Activated naive CD4-positive, alpha-beta T cell treated with anti-CD3 and anti-CD28 coated beads for 36 hours (primary cell): ENCODE measurements around the gene CCDC91. TPM values are rescaled to one million over a fixed set of nuclear protein-coding genes. Genes with fewer than 3 reads are reported as not detected.

Experiments
- CTCF ChIA-PET: fragments of 350-600 bp; sonication (Branson Sonifier 250); formaldehyde crosslinking; loops from one replicate; lab custom pipeline; 2021; ENCODE audit warnings: antibody characterized with exemption; lab: Charles Lee
- DNase-seq: peaks from one replicate; pipeline ENCODE4 v3.0.0-alpha.2; 2020
- H3K27ac Mint-ChIP-seq: one replicate; pipeline ENCODE4 v1.8.0; 2021; ENCODE audit warnings: mild to moderate bottlenecking, mixed read lengths
- H3K27me3 Mint-ChIP-seq: one replicate; pipeline ENCODE4 v1.8.0; 2021; ENCODE audit warnings: low read depth, mixed read lengths
- H3K36me3 Mint-ChIP-seq: one replicate; pipeline ENCODE4 v1.8.0; 2021; ENCODE audit warnings: low read depth, mixed read lengths
- H3K4me1 Mint-ChIP-seq: one replicate; pipeline ENCODE4 v1.8.0; 2021; ENCODE audit warnings: low read depth, mixed read lengths
- H3K4me3 Mint-ChIP-seq: one replicate; pipeline ENCODE4 v1.8.0; 2021; ENCODE audit warnings: mild to moderate bottlenecking, moderate library complexity, mixed read lengths
- H3K9me3 Mint-ChIP-seq: one replicate; pipeline ENCODE4 v1.8.0; 2021; ENCODE audit warnings: mixed read lengths
- intact Hi-C: fragments of 100-400 bp; cut with micrococcal nuclease; formaldehyde crosslinking; loops from one replicate; pipeline ENCODE4 v1.15.1; 2023
- total RNA-seq, 2 experiments: library from RNA; stranded (reverse); gene quantifications; one replicate each; pipeline ENCODE4 v1.2.3, GENCODE V29; 2021

Gene CCDC91
- total RNA-seq, 2 experiments from 2014 or later, result 15.3 to 16.1 TPM

DNA sequence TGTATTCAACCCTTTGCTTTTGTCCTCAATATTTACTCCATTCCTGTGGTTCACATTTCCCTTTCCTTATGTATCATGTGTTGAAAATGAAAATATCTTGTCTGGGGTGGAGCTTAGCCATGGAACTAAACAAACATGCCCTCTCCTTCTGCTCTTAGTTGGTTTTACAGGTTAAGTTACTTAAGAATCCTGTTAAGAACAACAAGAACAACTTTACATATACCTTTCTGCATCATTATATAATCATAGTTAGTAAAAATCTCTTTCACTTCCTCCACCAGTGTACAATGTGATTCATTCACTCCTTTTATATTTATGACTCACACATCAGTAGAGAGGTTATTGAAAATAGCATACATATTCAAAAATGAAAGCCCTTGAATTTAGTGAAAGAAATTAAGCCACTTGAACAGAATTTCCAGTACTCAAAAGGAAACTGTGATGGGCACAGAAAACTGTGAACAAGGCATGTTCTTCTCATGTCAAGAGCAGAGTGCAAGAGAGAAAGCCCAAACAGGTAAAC is 307.7 kb downstream of the CCDC91 start:
- Mint-ChIP-seq H3K36me3 (peaks cover 30% of the 10 kb centered on the region), H3K9me3 (peaks cover 5% of the 10 kb centered on the region), H3K27me3 (no peaks in the 10 kb centered on the region), H3K4me3 (no peak overlapping the region), H3K4me1 (peaks cover 18% of the 10 kb centered on the region), H3K27ac (peak overlapping the region; percentile 46)
- DNase-seq, result peak; percentile 10
- intact Hi-C loops, result loop anchor here (1.0 to 5.0 kb wide), 5 partner anchors 245 to 676 kb away; no protein-coding TSS in a partner anchor
- CTCF ChIA-PET, result interaction anchor here (0.6 kb wide), 1 partner anchor 151 kb away, joined by 3 read pairs; no protein-coding TSS in a partner anchor

DNA sequence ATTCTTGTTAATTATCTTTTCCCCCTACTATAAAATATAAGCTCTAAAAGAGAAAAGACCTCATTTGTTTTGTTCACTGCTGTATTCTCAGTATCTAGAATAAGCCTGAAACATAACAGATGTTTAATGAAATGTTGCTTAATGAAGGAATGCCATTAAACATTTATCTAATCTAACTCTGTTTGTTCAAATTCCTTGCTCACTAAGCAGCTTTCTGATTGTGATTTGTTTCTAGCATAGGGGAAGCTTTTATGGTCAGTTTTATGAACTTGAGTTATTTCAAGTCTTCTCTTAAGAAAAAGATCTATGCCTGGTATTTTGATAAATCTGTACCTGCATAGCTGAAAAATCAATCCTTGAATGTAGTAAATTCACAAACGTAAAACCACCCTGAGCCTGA is 308.6 kb downstream of the CCDC91 start:
- Mint-ChIP-seq H3K4me1 (peaks cover 18% of the 10 kb centered on the region), H3K27ac (no peak overlapping the region), H3K36me3 (peaks cover 30% of the 10 kb centered on the region), H3K9me3 (peaks cover 5% of the 10 kb centered on the region), H3K27me3 (no peaks in the 10 kb centered on the region), H3K4me3 (no peak overlapping the region)
- DNase-seq, result no peak
- CTCF ChIA-PET, result no interaction called here
- intact Hi-C loops, result loop anchor here (1.0 to 5.0 kb wide), 5 partner anchors 246 to 677 kb away; no protein-coding TSS in a partner anchor

DNA sequence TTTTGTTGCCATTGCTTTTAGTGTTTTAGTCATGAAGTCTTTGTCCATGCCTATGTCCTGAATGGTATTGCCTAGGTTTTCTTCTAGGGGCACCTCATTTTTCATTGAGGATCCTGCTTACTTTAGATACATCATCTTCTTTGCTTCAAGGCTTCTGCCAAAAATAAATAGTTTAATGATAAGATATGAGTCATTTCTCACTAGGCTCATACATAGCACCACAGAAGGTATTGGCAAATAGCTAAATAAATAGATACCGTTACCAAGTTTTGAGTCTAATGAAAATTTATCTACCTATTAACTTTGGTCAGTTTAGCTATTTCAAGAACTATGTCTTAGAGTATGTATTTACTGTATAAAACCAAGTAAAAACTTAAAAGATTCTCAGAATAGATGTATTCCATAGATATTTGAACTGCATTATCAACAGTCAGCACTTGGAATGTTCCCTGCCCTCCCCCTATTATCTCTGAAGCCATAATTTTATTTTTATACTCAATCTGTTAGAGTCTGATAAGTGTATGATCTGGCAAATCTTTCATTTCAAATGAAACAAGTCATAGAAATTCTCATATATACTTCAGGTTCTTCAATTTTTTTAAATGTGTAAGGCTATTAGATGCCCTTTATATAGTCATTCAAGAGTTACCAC is 310.2 kb downstream of the CCDC91 start:
- peaks cover 29% of the 10 kb centered on the region for H3K36me3 Mint-ChIP-seq
- intact Hi-C loops, result no loop called here
- CTCF ChIA-PET, result interaction anchor here (0.6 kb wide), 1 partner anchor 32 kb away, joined by 3 read pairs; no protein-coding TSS in a partner anchor
- no peak overlapping the region for H3K4me3 Mint-ChIP-seq
- peaks cover 5% of the 10 kb centered on the region for H3K9me3 Mint-ChIP-seq
- no peaks in the 10 kb centered on the region for H3K27me3 Mint-ChIP-seq
- no peak overlapping the region for H3K27ac Mint-ChIP-seq
- H3K4me1 Mint-ChIP-seq, result peaks cover 18% of the 10 kb centered on the region
- no peak for DNase-seq

DNA sequence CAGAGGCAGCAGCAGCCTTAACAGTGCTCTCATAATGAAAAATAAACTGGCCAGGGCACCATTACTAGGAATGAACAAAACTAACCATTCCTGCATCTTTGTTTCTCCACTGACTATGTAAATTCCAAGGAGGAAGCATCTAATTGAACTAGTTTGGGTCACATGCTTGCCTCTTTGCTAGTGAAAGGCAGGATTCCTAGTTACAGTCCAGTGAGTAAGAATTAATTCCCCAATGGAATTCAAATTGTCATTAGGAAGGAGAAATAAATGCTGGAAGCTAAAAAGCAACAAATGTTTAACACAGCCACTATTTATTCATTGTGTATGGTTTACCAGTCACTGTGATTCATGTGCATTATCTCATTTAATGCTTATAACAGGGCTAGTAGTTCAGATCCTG is 316.0 kb downstream of the CCDC91 start:
- Mint-ChIP-seq H3K4me1 (no peaks in the 10 kb centered on the region), H3K27ac (no peak overlapping the region), H3K27me3 (no peaks in the 10 kb centered on the region), H3K4me3 (no peak overlapping the region), H3K36me3 (peaks cover 23% of the 10 kb centered on the region), H3K9me3 (peaks cover 9% of the 10 kb centered on the region)
- CTCF ChIA-PET, result no interaction called here
- intact Hi-C loops, result no loop called here
- DNase-seq, result no peak

DNA sequence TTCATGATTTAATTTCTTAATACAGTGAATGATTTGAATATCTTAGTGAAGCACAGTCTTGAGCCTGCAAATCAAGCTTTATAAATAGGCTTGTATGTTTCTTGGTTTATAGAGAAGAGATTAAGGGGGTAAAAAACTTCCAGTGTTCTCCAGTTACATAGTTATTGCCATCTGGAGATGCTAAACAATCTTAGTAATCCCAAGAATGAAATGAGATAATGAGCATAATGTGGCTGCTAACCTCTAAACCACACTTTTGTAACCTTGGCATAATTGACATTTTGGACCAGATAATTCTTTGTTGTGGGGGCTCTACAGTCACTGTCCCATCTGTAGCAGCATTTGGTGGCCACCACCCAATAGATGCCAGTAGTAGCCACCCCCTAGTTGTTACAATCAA is 316.8 kb downstream of the CCDC91 start:
- Mint-ChIP-seq H3K36me3 (peaks cover 20% of the 10 kb centered on the region), H3K27ac (no peak overlapping the region), H3K4me1 (no peaks in the 10 kb centered on the region), H3K27me3 (no peaks in the 10 kb centered on the region), H3K9me3 (peaks cover 6% of the 10 kb centered on the region), H3K4me3 (no peak overlapping the region)
- DNase-seq, result no peak
- intact Hi-C loops, result no loop called here
- CTCF ChIA-PET, result no interaction called here

DNA sequence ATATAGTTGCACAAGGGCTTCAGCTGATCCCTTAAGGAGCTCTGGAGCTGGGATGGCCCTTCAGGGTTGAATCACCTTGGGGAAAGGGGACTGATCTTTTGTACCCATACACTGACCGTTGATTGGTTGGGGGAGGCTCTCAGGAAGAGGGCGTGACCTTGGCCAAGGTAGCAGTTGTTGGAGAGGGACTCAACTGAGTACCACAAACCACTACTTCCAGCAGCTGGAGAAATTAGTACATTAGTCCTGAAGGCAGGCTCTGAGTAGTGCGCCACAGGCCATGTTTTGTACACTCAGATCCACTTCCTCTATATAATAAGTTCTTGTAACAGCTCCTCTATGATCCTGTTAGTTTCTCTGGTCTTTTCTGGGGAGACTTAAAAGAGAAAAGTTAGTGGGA is 317.6 kb downstream of the CCDC91 start:
- intact Hi-C loops, result no loop called here
- Mint-ChIP-seq H3K36me3 (peaks cover 23% of the 10 kb centered on the region), H3K27ac (no peak overlapping the region), H3K4me1 (no peaks in the 10 kb centered on the region), H3K4me3 (no peak overlapping the region), H3K9me3 (peaks cover 6% of the 10 kb centered on the region), H3K27me3 (no peaks in the 10 kb centered on the region)
- DNase-seq, result no peak
- CTCF ChIA-PET, result no interaction called here

DNA sequence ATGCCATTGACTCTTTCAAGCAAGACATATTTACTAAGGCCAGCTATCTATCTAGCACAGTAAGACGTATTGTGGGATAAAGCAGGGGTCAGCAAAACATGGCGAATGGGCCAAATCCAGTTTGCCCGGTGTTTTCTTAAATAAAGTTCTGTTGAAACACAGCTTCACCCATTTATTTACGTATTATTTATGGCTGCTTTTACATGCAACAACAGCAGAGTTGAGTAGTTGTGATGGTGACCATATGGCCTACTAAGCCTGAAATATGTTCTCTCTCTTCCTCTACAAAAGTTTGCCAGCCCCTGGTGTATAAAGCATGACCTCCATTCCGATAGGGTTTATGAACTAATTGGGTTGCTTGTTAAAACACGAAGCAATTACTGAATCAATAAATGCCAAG is 322.1 kb downstream of the CCDC91 start:
- peaks cover 33% of the 10 kb centered on the region for H3K36me3 Mint-ChIP-seq
- no peak for DNase-seq
- peaks cover 8% of the 10 kb centered on the region for H3K9me3 Mint-ChIP-seq
- H3K27me3 Mint-ChIP-seq, result no peaks in the 10 kb centered on the region
- no peak overlapping the region for H3K27ac Mint-ChIP-seq
- H3K4me1 Mint-ChIP-seq, result no peaks in the 10 kb centered on the region
- CTCF ChIA-PET, result no interaction called here
- H3K4me3 Mint-ChIP-seq, result no peak overlapping the region
- intact Hi-C loops, result no loop called here

DNA sequence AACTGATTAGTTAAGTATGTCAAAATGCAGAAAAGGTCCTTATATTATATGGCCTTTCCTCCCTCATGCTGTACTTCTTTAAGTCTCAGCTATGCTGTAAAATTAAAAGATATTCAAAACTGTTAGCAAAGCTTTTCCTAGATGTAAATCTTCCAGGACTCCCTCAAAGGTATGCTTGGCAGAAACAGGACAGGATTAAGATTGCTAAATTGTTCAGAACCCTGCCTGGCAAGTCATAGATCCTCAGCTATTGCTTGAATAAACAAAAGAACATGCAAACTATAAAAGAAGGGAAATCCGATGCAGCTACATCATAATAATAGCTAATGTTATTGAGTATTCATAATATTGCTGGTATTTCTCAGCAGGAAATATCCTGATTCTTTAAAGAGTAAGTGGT is 322.6 kb downstream of the CCDC91 start:
- no peak for DNase-seq
- intact Hi-C loops, result no loop called here
- Mint-ChIP-seq H3K9me3 (peaks cover 11% of the 10 kb centered on the region), H3K4me1 (no peaks in the 10 kb centered on the region), H3K36me3 (peaks cover 36% of the 10 kb centered on the region), H3K27me3 (no peaks in the 10 kb centered on the region), H3K4me3 (no peak overlapping the region), H3K27ac (no peak overlapping the region)
- CTCF ChIA-PET, result no interaction called here

DNA sequence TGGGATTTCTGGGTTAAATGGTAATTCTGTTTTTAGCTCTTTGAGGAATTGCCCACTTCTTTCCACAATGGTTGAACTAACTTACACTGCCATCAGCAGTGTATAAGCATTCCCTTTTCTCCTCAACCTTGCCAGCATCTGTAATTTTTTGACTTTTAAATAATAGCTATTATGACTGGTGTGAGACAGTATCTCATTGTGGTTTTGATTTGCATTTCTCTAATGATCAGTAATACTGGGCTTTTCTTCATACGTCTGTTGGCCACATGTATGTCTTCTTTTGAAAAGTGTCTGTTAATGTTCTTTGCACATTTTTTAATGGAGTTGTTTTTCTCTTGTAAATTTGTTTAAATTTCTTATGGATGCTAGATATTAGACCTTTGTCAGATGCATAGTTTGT is 323.7 kb downstream of the CCDC91 start:
- Mint-ChIP-seq H3K9me3 (peaks cover 19% of the 10 kb centered on the region), H3K4me1 (no peaks in the 10 kb centered on the region), H3K36me3 (peaks cover 40% of the 10 kb centered on the region), H3K27ac (no peak overlapping the region), H3K4me3 (no peak overlapping the region), H3K27me3 (no peaks in the 10 kb centered on the region)
- DNase-seq, result no peak
- intact Hi-C loops, result no loop called here
- CTCF ChIA-PET, result interaction anchor here (0.6 kb wide), 1 partner anchor 171 kb away, joined by 3 read pairs; no protein-coding TSS in a partner anchor

DNA sequence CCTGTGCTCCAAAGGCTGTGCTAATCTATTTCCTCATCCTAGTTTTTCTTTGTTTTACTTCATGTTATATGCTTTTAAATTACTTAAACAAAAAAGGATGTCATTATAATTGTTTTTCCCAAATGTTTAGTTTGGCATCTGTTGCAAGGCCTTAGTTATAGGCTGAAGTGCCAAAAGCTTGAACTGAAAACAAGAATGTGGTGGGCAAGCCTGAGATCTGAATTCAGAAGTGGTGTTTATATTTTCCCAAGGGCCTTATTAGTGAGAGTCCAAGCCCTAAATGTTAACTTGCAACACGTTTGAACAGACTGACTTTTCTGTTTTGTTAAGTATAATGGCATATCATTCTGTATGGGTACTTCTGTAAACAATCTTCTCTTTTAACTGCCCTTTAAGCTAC is 326.8 kb downstream of the CCDC91 start:
- Mint-ChIP-seq H3K4me1 (no peaks in the 10 kb centered on the region), H3K27ac (no peak overlapping the region), H3K27me3 (no peaks in the 10 kb centered on the region), H3K36me3 (peaks cover 47% of the 10 kb centered on the region), H3K9me3 (peaks cover 30% of the 10 kb centered on the region), H3K4me3 (no peak overlapping the region)
- DNase-seq, result no peak
- CTCF ChIA-PET, result no interaction called here
- intact Hi-C loops, result no loop called here

DNA sequence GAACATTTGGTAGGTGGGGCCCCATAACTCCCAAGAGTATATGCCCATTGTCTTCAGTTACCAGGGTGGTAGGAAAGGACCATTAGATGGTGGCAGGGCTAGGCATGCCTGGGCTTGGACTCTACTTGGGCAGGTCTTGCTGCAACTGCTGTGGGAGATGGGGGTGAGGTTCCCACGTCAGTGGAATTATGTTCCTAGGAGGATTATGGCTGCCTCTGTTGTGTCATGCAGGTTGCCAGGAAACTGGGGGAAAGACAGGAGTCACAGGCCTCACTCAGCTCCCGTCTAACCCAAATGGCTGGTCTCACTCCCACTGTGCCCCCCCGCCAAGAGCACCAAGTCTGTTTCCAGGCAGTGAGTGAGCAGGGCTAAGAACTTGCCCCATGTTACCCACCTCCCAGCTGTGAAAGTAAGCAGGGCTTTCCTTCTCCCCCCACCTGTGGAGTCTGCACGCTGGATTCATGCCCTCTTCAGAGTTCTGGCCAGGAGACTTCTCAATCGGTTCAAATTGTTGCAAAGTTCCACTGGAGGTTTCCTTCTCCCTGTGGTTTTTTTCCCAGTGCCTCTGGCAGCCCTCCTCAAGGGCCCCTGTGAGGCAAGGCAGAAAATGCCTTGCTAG is 337.5 kb downstream of the CCDC91 start:
- intact Hi-C loops, result no loop called here
- no peak for DNase-seq
- Mint-ChIP-seq H3K4me3 (no peak overlapping the region), H3K9me3 (peaks cover 31% of the 10 kb centered on the region), H3K4me1 (no peaks in the 10 kb centered on the region), H3K36me3 (peaks cover 48% of the 10 kb centered on the region), H3K27ac (no peak overlapping the region), H3K27me3 (no peaks in the 10 kb centered on the region)
- CTCF ChIA-PET, result no interaction called here

DNA sequence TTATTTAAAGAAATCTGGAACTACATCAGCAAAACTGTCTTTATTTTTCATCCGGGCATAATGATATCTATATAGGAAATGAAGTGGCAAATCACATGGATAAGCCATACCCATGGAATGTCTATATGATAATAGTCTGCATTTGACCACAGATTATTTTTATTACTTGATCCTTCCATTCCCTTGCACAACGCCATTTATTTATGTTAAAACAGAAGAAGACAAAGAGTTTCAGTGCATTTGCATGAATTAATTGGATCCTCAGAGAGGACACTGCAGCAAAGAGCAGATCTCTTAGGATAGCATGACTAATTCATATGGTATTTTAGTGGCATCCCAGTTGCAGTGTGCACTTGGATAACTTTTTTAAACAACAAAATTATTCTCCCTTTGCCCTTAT is 345.0 kb downstream of the CCDC91 start:
- Mint-ChIP-seq H3K36me3 (peaks cover 13% of the 10 kb centered on the region), H3K27ac (no peak overlapping the region), H3K9me3 (peaks cover 1% of the 10 kb centered on the region), H3K4me1 (peaks cover 5% of the 10 kb centered on the region), H3K4me3 (no peak overlapping the region), H3K27me3 (no peaks in the 10 kb centered on the region)
- CTCF ChIA-PET, result no interaction called here
- intact Hi-C loops, result no loop called here
- DNase-seq, result no peak
